Osteoblast (primary cell): ENCODE measurements around the gene PILRB. TPM values are rescaled to one million over a fixed set of nuclear protein-coding genes. Genes with fewer than 3 reads are reported as not detected.
"Not testable (repeated sequence)": the region's sequence is repeated elsewhere in the genome, so short reads cannot be mapped to it uniquely, and the experiment has no call there.

Experiments used
- DNase-seq: peaks from one replicate; pipeline ENCODE4 v3.0.0; 2011; ENCODE audit warnings: low spot score, mixed read lengths; ENCODE audit not compliant: insufficient read length; ENCODE audit errors: missing footprints
- H2AFZ ChIP-seq: 2 replicates; pipeline ENCODE4 v1.6.0; 2011; ENCODE audit warnings: mild to moderate bottlenecking, low read length
- H3K27ac ChIP-seq: 2 replicates; pipeline ENCODE4 v1.5.1; 2011; ENCODE audit warnings: mild to moderate bottlenecking, low read depth, low read length, moderate library complexity
- H3K27me3 ChIP-seq: 2 replicates; pipeline ENCODE4 v1.6.0; 2012; ENCODE audit warnings: mild to moderate bottlenecking, control low read depth, inconsistent platforms, low read length, moderate library complexity; ENCODE audit not compliant: insufficient read depth
- H3K36me3 ChIP-seq: 2 replicates; pipeline ENCODE4 v1.5.1; 2011; ENCODE audit warnings: mild to moderate bottlenecking, low read length, control low read depth, moderate library complexity; ENCODE audit not compliant: insufficient read depth
- H3K4me1 ChIP-seq: 2 replicates; pipeline ENCODE4 v1.5.1; 2011; ENCODE audit warnings: mild to moderate bottlenecking, low read length, control low read depth, moderate library complexity; ENCODE audit not compliant: insufficient read depth
- H3K4me2 ChIP-seq: 2 replicates; pipeline ENCODE4 v1.6.0; 2011; ENCODE audit warnings: mild to moderate bottlenecking, low read length; ENCODE audit not compliant: insufficient read depth
- H3K4me3 ChIP-seq: fragments of 200-600 bp; sonication (generic); 3 replicates; pipeline ENCODE4 v1.5.1; 2012; ENCODE audit warnings: mild to moderate bottlenecking, low read length, inconsistent platforms; ENCODE audit not compliant: insufficient read depth
- H3K79me2 ChIP-seq: 2 replicates; pipeline ENCODE4 v1.6.0; 2012; ENCODE audit warnings: mild to moderate bottlenecking, low read length, control low read depth, inconsistent platforms; ENCODE audit not compliant: insufficient read depth
- H3K9me3 ChIP-seq: 2 replicates; pipeline ENCODE4 v1.5.1; 2011; ENCODE audit warnings: low read depth, low read length, control low read depth
- H4K20me1 ChIP-seq: 2 replicates; pipeline ENCODE4 v1.6.0; 2012; ENCODE audit warnings: mild to moderate bottlenecking, low read length, control low read depth; ENCODE audit not compliant: insufficient read depth
- total RNA-seq: library from RNA; depleted of rRNA; stranded (reverse); fragments of >200 nt; gene quantifications from 2 replicates; pipeline ENCODE4 v1.2.3, GENCODE V29; 2012
- TF ChIP-seq, protein P1 (sequence below): IDR thresholded peaks from 2 replicates; pipeline ENCODE4 v1.5.1; 2011; ENCODE audit warnings: mild to moderate bottlenecking, low read depth, low read length, moderate library complexity; ENCODE audit errors: extremely low read depth

Gene PILRB
- total RNA-seq, 1 donor, result 14.8 TPM

DNA sequence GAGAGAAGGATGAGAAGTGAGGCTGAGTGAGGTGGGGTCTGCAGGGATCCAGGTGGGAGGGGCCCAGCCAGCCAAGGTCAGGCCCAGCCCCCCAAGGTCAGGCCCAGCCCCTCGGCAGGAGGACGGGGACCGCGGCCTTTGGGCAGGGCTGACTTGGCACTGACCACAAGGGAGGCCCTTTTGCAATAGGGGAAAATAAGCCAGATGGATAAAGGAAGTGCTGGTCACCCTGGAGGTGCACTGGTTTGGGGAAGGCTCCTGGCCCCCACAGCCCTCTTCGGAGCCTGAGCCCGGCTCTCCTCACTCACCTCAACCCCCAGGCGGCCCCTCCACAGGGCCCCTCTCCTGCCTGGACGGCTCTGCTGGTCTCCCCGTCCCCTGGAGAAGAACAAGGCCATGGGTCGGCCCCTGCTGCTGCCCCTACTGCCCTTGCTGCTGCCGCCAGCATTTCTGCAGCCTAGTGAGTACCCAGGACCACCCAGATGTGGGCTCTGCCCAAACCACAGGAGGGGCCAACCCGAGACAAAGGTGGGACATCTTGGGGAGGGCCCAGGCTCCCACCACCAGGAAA, 15.4 kb downstream of the PILRB start, which contains the start of gene PILRA:
Gene PILRA (plus strand): TSS at position 227 of the 571 bp plus-strand sequence. CDS start 170 bp downstream, at position 397.
- no peak for DNase-seq
- Histone ChIP-seq H3K4me1 (no peaks in the 10 kb centered on the region), H3K4me3 (no peak within 1 kb of the TSS), H3K27ac (no peak within 1 kb of the TSS), H3K27me3 (no peaks in the 10 kb centered on the region), H3K4me2 (peak within 1 kb of the TSS; percentile 32), H3K9me3 (no peaks in the 10 kb centered on the region), H3K36me3 (no peaks in the 10 kb centered on the region), H3K79me2 (no peaks in the 10 kb centered on the region), H2AFZ (peak within 1 kb of the TSS; percentile 78), H4K20me1 (no peaks in the 10 kb centered on the region)
- TF ChIP-seq, protein P1, sequence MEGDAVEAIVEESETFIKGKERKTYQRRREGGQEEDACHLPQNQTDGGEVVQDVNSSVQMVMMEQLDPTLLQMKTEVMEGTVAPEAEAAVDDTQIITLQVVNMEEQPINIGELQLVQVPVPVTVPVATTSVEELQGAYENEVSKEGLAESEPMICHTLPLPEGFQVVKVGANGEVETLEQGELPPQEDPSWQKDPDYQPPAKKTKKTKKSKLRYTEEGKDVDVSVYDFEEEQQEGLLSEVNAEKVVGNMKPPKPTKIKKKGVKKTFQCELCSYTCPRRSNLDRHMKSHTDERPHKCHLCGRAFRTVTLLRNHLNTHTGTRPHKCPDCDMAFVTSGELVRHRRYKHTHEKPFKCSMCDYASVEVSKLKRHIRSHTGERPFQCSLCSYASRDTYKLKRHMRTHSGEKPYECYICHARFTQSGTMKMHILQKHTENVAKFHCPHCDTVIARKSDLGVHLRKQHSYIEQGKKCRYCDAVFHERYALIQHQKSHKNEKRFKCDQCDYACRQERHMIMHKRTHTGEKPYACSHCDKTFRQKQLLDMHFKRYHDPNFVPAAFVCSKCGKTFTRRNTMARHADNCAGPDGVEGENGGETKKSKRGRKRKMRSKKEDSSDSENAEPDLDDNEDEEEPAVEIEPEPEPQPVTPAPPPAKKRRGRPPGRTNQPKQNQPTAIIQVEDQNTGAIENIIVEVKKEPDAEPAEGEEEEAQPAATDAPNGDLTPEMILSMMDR, result no peak

DNA sequence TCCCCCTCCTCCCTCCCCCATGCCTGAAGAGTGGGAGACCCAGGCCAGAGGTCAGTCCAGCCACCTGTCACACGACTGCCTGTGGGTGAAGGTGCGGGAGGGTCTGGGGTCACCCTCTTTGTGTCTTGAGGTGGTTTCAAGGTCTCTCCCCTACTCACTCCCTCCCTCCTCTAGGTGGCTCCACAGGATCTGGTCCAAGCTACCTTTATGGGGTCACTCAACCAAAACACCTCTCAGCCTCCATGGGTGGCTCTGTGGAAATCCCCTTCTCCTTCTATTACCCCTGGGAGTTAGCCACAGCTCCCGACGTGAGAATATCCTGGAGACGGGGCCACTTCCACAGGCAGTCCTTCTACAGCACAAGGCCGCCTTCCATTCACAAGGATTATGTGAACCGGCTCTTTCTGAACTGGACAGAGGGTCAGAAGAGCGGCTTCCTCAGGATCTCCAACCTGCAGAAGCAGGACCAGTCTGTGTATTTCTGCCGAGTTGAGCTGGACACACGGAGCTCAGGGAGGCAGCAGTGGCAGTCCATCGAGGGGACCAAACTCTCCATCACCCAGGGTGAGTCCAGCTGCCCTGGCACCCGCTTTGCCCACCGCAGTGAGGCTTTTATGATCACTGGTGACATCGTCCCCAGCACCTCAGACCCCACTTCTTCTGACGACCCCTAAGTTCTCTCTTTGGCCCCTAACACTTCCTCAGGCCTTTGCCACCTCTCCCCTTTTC, 16.1 kb downstream of the PILRB start:
- H3K4me2 ChIP-seq, H3K27me3 ChIP-seq, H2AFZ ChIP-seq, H3K27ac ChIP-seq, H3K9me3 ChIP-seq, H3K36me3 ChIP-seq, H4K20me1 ChIP-seq, H3K4me3 ChIP-seq, DNase-seq, H3K79me2 ChIP-seq, H3K4me1 ChIP-seq: not testable (repeated sequence)

DNA sequence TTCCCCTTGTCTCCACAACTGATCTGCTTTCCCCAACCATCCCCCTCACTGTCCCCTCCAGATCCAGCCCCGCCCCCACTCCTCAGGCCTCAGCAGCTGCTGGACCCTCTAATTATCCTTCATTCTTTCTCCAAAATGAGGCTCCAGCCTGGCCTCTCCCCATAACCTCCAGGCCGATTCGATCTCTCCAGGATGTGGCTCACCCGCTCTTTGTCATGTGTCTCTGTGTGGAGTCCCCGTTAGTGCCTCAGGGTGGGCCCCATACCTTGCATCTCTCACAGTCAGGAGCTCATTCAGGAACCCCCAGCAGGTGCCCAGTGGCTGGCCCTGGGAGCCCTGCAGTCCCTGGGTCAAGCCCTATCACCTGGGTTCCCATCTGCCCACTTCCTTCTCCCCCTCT, 16.7 kb downstream of the PILRB start:
- Histone ChIP-seq H3K9me3 (no peaks in the 10 kb centered on the region), H4K20me1 (no peaks in the 10 kb centered on the region), H3K4me3 (no peak overlapping the region), H3K4me1 (no peaks in the 10 kb centered on the region), H3K4me2 (no peak overlapping the region), H2AFZ (no peak overlapping the region), H3K27ac (no peak overlapping the region), H3K27me3 (no peaks in the 10 kb centered on the region), H3K36me3 (no peaks in the 10 kb centered on the region), H3K79me2 (no peaks in the 10 kb centered on the region)
- TF ChIP-seq, protein P1, result no peak
- DNase-seq, result no peak

DNA sequence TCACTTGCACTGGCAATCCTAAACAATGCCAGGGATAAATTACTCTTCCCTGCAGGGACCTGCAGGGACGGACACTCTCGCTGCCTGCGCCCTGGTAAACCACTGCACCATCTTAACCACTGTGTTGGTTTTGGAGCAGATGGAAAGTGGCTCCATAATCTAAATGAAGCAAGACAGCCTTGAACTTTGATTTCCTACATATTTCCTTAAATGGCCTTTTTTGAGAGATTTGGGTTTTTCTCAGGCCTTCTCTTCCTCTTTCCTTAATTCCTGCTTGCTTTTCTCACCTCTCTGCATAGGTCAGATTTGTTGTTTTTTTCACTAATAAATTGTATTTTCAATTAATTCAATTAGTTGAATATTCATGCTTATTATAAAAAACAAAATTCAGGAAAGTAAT, 18.1 kb downstream of the PILRB start:
- Histone ChIP-seq H3K4me3 (no peak overlapping the region), H3K27ac (no peak overlapping the region), H4K20me1 (no peaks in the 10 kb centered on the region), H2AFZ (no peak overlapping the region), H3K9me3 (no peaks in the 10 kb centered on the region), H3K27me3 (no peaks in the 10 kb centered on the region), H3K79me2 (no peaks in the 10 kb centered on the region), H3K36me3 (no peaks in the 10 kb centered on the region), H3K4me2 (no peak overlapping the region), H3K4me1 (no peaks in the 10 kb centered on the region)
- no peak for DNase-seq
- TF ChIP-seq, protein P1, result no peak
